ENCODE data around the gene TBC1D22A.

TBC1D22A gene

DNA sequence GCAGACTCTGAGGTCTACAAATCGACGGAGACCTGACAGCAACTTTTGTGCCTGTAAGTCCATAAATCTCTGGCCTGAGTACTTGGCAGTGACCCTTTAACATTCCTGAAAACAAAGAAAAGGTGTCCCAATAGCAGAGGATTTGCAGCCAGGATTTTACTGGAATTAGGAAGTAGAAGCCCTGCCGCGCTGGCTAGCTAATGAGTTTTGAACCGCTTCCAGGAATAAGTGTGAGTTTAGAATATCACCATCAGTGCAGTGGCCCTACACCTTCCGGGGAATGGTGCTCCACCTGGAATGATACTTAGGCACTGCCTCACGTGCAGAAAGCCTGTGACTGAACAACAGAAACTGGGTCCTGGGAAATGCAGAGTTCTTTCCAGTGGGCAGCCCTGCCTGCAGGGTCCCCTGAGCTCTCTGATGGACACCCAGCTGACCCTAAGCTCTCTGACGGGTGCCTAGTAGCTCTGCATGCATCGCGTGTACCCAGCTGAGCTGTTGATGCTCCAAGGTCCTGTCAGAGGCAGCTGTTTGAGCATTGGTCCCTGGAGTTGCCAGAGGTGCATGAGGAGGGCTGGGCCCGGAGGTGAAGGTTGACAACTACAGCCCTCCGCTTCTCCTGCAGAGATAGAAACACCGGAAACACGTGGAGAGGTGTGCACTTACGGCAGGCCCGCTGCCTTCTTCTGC, 380.9 kb downstream of the TBC1D22A start:
- no peak for DNase-seq (ENCODE audit: low spot score)

DNA sequence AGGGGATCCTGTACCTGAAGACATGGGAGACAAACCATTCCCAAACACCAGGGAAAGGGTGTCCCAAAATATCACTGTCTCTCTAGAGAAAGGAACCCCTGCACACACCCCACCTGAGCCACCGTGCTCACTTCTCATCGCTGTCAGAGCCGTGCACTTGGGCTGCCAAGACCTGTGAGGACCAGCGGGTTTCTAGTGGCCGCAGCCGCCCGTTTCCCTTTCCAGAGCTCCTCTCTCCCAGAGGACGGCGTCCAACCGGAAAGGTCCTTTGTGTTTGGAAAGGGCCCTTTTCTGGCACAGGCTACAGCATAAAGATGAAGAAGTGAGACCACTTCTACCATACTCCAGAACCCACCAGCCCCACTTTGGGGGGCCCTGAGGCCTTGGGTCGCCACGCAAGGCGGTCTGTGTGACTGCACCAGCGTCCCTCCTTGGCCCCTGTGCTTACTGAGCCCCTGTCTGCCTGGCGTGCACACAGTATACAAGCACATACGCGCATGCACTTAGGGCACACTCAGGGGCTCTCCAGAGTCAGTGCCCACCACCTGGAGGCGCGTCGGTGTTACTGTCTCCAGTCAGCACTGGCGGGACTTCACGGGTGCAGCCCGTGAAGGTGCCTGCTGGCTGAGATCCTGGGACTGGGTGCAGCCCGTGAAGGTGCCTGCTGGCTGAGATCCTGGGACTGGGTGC, 381.8 kb downstream of the TBC1D22A start:
- no peak for DNase-seq (ENCODE audit: low spot score)

DNA sequence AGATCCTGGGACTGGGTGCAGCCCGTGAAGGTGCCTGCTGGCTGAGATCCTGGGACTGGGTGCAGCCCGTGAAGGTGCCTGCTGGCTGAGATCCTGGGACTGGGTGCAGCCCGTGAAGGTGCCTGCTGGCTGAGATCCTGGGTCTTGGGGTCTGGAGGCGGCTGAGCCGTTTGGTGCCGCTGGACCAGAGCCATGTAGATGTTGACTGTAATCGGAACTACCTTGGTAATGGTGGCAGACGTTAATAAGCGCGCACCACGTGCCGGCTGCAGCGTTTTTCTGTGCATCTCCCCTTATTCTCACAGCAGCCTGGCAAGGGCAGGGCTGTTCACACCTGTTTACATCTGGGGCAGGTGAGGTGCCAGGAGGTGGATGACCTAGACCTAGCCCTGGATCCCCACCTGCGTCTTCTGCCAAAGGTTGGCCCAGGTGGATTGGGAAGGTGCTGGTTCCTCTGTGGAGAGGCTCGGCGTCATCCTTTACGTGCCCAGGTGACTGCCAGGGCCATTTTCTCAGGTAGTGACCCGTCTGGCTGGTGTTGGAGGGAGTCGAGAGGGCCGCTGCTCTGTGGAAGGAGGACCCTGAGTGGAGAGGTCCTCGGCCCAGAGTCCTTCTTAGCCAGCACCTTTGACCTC, 382.5 kb downstream of the TBC1D22A start:
- no peak for DNase-seq (ENCODE audit: low spot score)

DNA sequence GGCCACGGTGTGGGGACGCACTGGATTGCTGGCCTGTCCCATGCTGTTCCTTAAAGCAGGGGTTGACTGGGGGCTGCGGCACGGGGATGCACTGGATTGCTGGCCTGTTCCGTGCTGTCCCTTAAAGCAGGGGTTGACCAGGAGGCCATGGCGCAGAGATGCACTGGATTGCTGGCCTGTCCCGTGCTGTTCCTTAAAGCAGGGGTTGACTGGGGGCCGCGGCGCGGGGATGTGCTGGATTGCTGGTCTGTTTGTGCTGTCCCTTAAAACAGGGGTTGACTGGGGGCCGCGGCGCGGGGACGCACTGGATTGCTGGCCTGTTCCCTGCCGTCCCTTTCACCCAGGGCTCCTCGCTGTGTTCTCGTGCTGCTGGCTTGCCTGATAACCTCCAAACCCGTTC, 383.4 kb downstream of the TBC1D22A start:
- DNase-seq (ENCODE audit: low spot score) = no peak

DNA sequence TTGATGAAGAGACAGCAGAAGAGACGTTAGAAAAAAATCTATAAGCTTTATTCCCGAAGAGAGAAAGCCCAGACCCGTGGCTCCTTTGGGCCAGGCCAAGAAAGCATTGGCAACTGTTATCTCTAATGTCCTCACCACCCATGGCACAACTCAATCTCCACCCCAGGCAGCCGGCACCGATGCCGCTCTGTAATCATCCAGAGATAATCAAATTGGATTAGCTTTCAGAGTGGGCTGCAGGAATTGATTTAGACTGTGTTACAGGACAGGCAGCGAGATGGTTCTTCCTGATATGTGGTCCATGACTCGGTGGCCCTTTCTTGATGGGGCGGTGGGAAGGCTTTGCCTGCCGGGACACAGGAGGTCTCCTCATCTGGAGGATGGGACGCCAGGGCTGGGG, 383.9 kb downstream of the TBC1D22A start:
- DNase-seq (ENCODE audit: low spot score) = no peak

DNA sequence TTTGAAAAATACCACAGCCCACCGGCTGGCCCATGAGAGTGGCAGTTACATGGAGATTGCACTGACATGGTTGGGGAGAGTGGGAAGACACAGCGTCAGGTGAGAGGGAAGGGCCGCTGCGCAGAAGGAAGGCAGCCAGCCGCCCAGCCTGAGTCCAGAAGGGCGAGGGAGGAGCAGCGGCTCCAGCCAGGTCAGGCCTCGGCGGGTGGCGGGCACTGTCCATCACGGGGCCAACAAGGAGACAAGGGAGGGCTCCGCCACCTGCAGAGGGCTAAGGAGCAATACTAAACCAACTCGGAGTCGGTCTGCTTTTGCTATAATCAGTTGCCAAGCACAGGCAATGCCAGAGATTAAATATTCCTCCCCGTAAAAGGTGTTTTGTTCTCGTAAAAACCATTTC, 384.5 kb downstream of the TBC1D22A start:
- no peak for DNase-seq (ENCODE audit: low spot score)

DNA sequence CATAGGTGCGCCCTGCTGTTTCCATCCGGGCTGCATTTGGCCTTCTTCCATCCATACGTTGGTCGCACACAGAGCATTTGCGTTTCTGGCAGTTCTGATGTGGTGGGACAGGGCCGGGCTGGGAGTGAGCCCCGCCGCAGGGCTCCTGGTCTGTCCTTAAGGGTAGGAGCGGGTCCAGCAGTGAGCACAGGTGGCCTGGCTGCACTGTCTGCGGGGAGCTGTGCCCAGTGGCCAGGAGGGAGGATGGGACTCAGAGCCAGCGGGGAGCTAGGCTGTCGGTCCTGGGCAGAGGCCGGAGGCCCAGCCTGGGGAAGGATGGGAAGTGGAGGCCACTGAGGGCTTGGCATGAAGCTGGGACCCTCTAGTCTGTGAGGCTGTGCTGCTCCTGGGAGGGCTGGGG, 385.1 kb downstream of the TBC1D22A start:
- DNase-seq (ENCODE audit: low spot score) = no peak

DNA sequence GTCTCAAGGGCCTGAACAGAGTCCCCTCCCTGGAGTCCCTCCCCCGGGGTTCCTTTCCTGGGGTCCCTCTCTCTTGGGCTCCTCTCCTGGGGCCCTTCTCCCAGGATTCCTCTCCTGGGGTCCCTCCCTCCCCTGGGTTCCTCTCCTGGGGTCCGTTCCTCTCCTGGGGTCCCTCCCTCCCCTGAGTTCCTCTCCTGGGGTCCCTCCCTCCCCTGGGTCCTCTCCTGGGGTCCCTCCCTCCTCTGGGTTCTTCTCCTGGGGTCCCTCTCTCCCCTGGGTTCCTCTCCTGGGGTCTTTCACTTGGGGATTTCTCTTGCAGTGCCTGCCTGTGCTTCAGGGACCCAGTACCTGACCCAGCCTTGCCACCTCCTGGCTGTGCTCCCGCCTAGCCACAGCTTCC, 386.1 kb downstream of the TBC1D22A start:
- DNase-seq (ENCODE audit: low spot score) = no peak

DNA sequence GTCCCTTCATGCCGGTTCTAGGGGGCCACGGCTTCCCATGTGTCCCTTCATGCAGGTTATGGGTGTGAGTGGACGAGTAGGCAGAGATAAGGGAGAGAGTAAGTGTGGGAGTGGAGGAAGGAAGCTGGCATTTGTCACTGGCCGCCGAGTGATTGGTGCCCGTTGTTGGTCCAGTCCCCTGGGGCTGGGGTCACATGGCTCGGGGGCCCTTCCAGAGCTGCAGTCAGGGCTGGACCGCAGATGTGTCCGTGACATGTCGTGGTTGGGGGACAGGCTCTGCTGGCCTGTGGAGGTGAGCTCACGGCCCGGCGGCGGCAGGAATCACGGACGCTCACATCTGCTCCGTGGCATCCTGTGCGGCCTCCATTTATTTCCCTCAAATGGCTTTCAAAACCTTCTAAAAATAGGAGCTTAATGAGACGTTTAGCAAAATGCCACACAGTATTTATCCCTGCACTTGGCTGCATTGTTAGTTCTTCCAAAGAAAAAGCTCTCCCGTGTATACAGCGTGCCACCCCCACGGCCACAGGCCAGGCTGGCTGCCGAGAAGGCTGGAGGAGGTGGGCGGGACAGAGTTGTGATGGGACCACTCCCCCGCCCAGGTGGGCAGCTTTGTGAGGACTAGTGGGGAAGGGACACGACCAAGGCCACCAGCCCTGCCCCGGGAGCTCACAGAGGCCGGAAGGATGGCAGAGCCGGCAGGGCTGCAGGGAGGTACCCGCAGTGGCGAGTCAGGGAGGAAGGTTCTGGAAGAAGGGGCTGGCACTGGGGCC, 386.7 kb downstream of the TBC1D22A start:
- DNase-seq (ENCODE audit: low spot score) = no peak

DNA sequence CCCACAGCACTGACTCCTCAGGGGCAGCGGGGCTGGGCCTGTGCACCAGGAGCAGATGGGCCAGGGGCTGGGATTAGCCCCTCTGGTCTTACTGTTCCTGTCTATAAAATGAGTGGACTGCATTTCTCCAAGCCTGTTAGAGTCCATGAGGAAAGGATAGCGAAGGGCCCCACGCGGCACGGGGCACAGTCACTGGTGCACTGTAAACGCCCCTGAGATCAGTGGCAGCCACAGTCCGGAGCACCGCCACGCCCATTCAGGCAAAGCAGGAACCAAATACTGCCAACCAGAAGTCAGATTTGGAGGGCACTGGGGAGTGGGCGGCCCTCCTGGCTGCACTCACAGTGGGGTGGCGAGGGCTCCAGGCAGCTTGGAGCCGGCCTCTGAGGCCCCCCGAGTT, 387.5 kb downstream of the TBC1D22A start:
- no peak for DNase-seq (ENCODE audit: low spot score)

DNA sequence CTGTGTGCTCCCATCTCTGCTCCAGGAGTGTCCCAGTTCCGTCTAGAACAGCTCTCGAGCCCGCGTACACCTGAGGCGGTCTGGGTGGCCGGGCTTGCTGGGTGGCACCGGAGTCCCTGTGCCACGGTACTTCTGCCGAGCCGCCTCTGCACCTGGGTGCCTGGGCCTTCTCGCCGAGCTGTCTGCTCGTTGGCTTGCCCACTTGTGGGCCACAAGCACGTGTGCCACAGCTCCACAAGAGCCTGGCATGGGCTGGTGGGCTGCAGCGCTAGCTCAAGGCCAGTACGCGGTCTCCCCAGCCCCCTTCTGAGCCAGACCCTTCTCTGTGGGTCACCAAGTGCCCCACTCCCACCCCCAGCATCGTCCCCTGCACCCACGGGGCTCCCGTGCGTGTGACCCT, 388.0 kb downstream of the TBC1D22A start:
- DNase-seq (ENCODE audit: low spot score) = no peak

DNA sequence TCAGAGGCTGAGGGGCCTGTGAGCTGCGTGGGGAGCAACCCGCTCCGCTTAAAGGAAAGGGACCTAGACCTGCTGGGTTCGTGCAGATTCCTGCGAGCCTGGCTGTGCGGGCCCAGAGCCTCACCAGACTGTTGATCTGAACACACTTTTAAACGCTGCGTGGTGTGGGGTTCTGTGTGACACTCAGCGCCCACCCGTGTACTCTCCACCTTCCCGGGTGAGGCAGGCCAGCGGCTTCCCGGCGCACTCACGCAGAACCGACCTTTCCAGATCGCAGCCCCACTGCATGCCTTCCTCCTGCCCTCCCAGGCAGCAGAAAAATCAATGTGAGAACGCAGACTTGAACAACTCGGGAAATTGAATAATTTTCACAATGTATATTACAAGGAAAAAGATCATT, 388.6 kb downstream of the TBC1D22A start:
- no peak for DNase-seq (ENCODE audit: low spot score)

DNA sequence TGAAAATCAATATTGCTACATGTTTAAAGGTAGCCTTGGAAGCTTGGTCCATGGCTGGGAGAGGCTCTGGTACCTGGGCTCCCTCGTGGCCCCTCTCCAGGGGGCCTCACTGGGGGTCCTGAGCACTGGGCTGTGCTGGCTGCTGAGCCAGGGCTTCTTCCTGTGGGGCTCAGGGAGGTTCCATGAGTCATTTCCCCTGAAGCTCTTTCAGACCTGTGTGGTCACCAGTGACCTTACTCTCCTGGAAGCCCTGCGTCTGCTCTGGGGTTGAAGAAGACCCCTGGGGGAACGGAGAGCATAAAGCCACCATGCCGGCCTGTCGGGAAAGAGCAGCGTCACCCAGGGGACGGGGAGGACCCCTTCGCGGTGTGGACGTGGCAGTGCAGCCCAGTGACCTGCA, 389.0 kb downstream of the TBC1D22A start:
- DNase-seq (ENCODE audit: low spot score) = no peak

DNA sequence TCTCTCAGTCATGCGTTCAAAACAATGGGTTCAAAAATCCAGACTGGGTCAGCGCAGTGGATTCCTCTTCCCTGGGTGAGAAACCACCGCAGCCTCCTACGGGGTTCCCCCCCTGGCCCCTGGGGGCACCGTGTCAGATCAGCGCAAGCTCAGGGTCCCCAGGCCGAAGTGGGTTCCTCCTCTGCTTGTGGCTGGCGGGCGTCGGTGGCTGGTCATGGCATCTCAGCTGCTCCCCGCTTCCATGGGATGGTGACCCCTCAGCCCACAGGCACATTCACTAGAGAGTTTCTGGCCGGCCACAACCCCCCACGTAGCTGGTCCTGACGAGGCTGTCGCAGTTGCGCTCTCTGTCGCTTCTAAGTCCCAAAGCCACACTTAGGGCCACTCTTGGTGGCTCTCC, 389.8 kb downstream of the TBC1D22A start:
- no peak for DNase-seq (ENCODE audit: low spot score)

DNA sequence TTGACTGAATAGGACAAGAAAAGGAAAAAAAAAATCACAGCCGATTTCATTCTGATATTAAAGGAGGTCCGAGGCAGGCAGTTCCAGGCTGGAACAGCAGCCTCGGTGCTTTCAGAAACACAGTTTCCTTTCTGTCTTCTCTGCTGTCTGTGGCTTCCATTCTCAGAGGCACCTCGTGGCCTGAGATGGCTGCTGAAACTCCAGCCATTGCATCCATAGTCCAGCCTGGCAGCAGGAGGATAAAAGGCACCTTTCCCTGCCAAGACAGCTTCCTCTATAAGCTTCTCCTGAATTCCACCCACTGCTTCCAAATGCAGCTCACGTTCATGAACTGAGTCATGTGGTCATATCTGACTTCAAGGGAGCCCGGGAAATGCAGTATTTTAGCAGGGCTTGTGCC, 390.5 kb downstream of the TBC1D22A start:
- no peak for DNase-seq (ENCODE audit: low spot score)

DNA sequence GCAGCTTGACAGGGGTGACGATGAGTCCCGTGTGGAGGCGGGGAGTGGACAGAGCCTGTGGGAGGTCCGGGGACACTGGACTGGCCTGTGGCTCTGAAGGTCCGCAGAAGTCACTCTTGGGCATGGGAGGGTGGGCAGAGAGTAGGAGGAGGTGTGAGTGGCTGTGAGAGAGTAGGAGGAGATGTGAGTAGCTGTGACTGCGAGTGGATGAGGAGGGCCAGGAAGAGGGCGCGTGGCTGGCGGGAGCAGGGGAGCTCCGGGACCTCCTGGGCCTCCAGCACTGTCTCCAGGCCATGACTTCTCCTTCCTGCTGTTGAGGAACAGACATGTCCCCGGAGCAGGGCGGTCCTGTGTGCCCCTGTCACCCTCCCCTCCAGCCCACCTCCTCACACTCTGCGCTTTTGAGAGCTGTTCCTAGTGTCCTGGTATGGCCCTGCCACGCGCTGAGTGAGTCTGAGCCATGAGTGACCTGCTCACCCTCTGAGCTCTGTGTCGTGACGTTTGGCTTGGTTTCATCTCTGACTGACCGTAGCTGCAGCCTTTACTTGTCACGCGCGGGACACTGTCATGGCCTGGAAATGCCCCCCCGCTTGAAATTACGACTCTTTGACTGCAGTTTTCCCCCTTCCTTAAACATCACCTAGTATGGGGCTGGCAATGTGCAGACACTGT, 391.5 kb downstream of the TBC1D22A start:
- no peak for DNase-seq (ENCODE audit: low spot score)

DNA sequence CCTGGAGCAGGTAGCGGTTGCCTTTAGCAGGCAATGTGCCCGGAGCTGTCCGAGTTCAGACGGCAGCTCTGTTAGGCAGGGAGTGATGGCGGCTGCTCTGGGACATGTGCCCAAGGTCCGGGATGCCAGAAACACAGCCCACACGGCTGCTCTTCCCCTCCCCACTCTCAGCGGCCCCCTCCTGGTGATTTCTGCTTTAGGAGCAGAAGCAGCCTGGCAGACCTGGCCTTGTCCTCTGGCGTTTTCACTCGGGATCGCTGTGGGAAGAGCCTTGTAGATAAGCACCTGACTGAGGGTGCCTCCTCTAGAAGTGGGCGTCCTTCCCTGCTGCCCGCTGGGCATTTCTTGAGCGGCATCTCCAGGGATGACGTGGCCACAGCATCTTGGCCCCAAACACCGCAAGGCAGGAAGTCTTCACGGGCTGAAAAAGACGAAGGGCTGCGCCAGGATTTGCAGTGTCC, 392.2 kb downstream of the TBC1D22A start:
- DNase-seq (ENCODE audit: low spot score) = no peak

DNA sequence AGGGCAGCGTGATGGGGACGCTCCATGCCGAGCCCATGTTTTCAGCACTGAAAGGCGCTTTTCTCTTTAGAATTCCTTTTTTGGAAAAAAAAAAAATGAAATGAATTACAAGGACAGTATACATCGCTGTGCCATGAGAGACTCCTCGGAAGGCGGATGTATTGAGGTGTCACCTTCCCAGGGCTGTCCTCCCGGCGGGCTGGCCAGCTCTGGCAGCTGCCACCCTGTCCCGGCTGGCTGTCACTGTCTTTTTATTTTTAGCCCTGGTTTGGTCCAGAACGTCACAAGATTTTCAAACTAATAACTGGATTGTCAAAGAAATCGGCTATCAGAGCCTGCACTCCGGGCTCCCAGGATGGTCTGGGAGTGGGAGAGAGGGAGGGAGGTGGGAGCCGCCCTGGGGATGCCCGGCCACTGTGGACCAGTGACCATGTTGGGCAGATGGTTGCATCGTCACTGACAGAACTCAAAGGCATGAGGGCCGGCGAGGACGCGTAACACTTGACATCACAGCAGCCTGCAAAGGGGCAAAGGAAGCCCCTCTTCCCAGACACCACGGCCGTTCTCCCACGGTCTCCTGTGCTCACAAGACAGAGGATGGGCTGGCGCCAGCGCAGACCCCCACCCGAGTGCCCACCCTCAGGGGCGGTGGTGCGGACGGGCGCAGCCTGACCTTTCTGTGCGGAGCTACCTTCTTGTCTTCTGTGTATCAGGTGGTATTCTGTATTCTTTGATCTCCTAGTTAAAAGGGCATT, 392.9 kb downstream of the TBC1D22A start:
- DNase-seq (ENCODE audit: low spot score) = no peak

DNA sequence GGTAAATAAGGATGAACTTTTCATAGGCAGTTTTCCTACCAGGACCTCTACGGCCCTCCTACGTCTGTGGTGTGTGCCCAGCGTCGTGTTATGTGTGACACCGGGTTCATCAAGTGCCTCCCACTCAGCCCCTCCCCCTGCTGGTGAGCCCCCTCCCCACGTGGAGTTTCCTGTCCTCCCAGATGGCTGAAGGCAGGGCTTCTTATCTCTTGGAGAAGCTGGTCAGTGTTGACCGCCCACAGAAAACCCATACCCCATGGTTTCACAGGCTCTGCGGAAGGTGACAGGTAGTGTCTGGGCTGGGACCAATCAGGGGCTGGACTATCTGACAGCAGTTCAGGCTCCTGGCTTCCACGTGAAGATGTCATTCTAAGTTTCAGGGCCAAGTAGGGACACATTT, 393.5 kb downstream of the TBC1D22A start:
- no peak for DNase-seq (ENCODE audit: low spot score)

DNA sequence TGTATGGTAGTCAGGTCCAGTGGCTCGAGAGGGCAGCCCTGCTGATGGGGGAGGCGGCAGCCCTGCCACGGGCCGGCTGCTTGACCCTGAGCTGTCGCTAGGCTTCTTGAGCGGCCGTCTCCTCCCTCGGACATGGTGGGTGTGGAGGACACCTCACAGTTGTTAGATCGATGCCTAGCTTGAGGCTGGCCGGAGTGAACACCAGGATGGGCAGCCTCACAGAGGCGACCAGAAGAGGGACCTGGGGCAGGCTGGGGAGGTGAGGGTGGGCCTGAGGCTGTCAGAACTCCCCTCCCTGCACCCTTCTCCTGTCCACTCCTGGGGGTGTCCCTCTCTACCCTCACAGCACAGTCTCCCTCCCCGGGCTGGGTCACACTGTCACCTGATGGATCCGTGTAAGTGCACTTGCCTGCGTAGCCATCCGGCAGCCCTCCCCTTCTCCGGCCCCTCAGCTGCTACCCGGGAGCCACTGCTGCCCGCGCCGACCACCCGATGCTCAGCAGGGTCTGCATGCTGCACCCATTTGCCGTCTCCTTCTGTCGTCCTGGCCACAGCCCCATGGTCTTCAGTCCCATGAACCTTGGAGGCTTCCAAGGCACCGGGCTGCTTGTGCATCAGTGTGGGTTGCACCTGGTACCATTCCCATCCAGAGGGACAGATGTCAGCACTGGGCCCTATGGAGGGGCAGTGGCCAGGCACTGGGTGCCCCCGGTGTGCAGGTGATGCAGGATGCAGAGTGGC, 394.1 kb downstream of the TBC1D22A start:
- DNase-seq (ENCODE audit: low spot score) = no peak

DNA sequence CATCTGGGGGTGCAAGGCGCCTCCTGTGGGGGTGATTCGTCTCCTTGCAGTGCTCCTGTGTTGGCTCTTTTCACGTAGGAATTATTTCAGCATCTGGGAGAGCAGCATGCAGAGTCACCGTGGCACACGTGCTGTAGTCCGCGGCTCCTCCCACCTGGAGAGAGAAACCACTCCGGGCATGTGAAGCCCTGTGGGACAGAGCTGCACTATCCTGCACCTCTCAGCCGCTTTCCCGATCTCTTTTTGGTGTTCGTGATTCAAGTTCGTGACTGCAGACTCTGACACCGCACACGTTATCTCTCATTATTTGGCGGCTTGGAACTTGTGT, 394.6 kb downstream of the TBC1D22A start:
- no peak for DNase-seq (ENCODE audit: low spot score)
